ENCODE data around the gene CAPNS2. TPM values are rescaled to one million over a fixed set of nuclear protein-coding genes. Genes with fewer than 3 reads are reported as not detected.
A peak's percentile ranks its signal among the peaks of the same experiment; 100 is the strongest.

The CAPNS2 gene
- total and polyA plus RNA-seq, 11 donors = 0.72 TPM; not detected in 10

GRCh38 chr16:55563797-55564196 lies 2.7 kb upstream of the CAPNS2 start:
- intact Hi-C loops (cut with DNase I) = no loop called here
- peak overlapping the region in 2 of 12 donors; percentile 24 to 56 for H3K27ac ChIP-seq

GRCh38 chr16:55565086-55565485 lies 1.4 kb upstream of the CAPNS2 start:
- Histone ChIP-seq H3K4me1 (peaks cover 0 to 68% (median 18%) of the 10 kb centered on the region in 12 donors), H3K27me3 (no peaks in the 10 kb centered on the region), H3K36me3 (no peaks in the 10 kb centered on the region), H3K27ac (no peak overlapping the region), H3K4me3 (no peak overlapping the region), H3K9me3 (no peaks in the 10 kb centered on the region)
- no peak for DNase-seq
- intact Hi-C loops (cut with DNase I) = no loop called here
- WGBS, 4 donors = 83 to 88% (median 87%) methylated on average over 1 of the region's 1 CpG
- TF ChIP-seq, protein P1, sequence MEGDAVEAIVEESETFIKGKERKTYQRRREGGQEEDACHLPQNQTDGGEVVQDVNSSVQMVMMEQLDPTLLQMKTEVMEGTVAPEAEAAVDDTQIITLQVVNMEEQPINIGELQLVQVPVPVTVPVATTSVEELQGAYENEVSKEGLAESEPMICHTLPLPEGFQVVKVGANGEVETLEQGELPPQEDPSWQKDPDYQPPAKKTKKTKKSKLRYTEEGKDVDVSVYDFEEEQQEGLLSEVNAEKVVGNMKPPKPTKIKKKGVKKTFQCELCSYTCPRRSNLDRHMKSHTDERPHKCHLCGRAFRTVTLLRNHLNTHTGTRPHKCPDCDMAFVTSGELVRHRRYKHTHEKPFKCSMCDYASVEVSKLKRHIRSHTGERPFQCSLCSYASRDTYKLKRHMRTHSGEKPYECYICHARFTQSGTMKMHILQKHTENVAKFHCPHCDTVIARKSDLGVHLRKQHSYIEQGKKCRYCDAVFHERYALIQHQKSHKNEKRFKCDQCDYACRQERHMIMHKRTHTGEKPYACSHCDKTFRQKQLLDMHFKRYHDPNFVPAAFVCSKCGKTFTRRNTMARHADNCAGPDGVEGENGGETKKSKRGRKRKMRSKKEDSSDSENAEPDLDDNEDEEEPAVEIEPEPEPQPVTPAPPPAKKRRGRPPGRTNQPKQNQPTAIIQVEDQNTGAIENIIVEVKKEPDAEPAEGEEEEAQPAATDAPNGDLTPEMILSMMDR (IDR thresholded peaks at IDR 0.05) = no peak
- TF ChIP-seq POLR2A (IDR thresholded peaks at IDR 0.05) = no peak
- ATAC-seq = no peak

More at GRCh38 chr16:55563797-55564196, 2.7 kb upstream of the CAPNS2 start:
- Histone ChIP-seq H3K9me3 (no peaks in the 10 kb centered on the region), H3K27me3 (no peaks in the 10 kb centered on the region), H3K4me3 (no peak overlapping the region), H3K4me1 (peaks cover 0 to 69% (median 16%) of the 10 kb centered on the region in 12 donors), H3K36me3 (no peaks in the 10 kb centered on the region)
- no peak for TF ChIP-seq POLR2A (IDR thresholded peaks at IDR 0.05)
- TF ChIP-seq, protein P1 (IDR thresholded peaks at IDR 0.05) = no peak
- no peak for DNase-seq
- no peak for ATAC-seq
- WGBS, 4 donors = 82 to 92% (median 84%) methylated on average over 2 of the region's 2 CpGs

GRCh38 chr16:55567382-55567781 lies 898 bp downstream of the CAPNS2 start:
- no peak overlapping the region for H3K4me3 ChIP-seq
- TF ChIP-seq POLR2A (IDR thresholded peaks at IDR 0.05) = no peak
- TF ChIP-seq, protein P1 (IDR thresholded peaks at IDR 0.05) = no peak
- no peaks in the 10 kb centered on the region for H3K27me3 ChIP-seq
- peak overlapping the region in 1 of 12 donors; percentile 15 for H3K27ac ChIP-seq
- no peaks in the 10 kb centered on the region for H3K9me3 ChIP-seq
- peaks cover 0 to 68% (median 18%) of the 10 kb centered on the region in 12 donors for H3K4me1 ChIP-seq
- DNase-seq (no peak), ATAC-seq (peak in 3 of 4 donors; percentile 59 to 75 (median 71))
- WGBS, 4 donors = 60 to 79% (median 71%) methylated on average over 3 of the region's 3 CpGs
- H3K36me3 ChIP-seq = no peaks in the 10 kb centered on the region
- intact Hi-C loops (cut with DNase I) = no loop called here

GRCh38 chr16:55568207-55568606 lies 1.7 kb downstream of the CAPNS2 start:
- DNase-seq (no peak), ATAC-seq (no peak)
- Histone ChIP-seq H3K27ac (peak overlapping the region in 1 of 12 donors; percentile 21), H3K9me3 (no peaks in the 10 kb centered on the region), H3K4me3 (no peak overlapping the region), H3K36me3 (no peaks in the 10 kb centered on the region), H3K4me1 (peaks cover 0 to 67% (median 18%) of the 10 kb centered on the region in 12 donors), H3K27me3 (no peaks in the 10 kb centered on the region)
- WGBS, 4 donors = 66 to 74% (median 70%) methylated on average over 3 of the region's 3 CpGs
- TF ChIP-seq POLR2A (IDR thresholded peaks at IDR 0.05) = no peak
- TF ChIP-seq, protein P1 (IDR thresholded peaks at IDR 0.05) = no peak
- intact Hi-C loops (cut with DNase I) = no loop called here

All from heart left ventricle (tissue), 16 donors.